Spleen (tissue), 11 donors: Measurements from ENCODE around the gene MICAL3. TPM values are rescaled to one million over a fixed set of nuclear protein-coding genes. Genes with fewer than 3 reads are reported as not detected.

Source experiments
- DNase-seq: peaks from one replicate; pipeline ENCODE4 v3.0.0-alpha.2; 2020
- H3K27ac ChIP-seq, 8 donors: fragments of 200-600 bp; sonication (generic) in 7 of 8; 1 replicate in 4 of 8; 2 replicates in 4 of 8; pipeline versions ENCODE4 v1.5.0 to v1.8.0; 2016 to 2021; ENCODE audit warnings: inconsistent platforms in 4 of 8, mild to moderate bottlenecking in 4 of 8, moderate library complexity in 1 of 8
- H3K27me3 ChIP-seq, 7 donors: fragments of 200-600 bp; sonication (generic) in 6 of 7; replicated peaks in 1 of 7; 1 replicate in 4 of 7; 2 replicates in 3 of 7; pipeline versions ENCODE4 v1.5.0 to v1.8.0; 2016 to 2021; ENCODE audit warnings: inconsistent platforms in 3 of 7, mild to moderate bottlenecking in 1 of 7
- H3K36me3 ChIP-seq, 6 donors: fragments of 200-600 bp; sonication (generic) in 5 of 6; 1 replicate in 4 of 6; 2 replicates in 2 of 6; pipeline versions ENCODE4 v1.5.0 to v1.8.0; 2016 to 2021; ENCODE audit warnings: inconsistent platforms in 2 of 6
- H3K4me1 ChIP-seq, 6 donors: fragments of 200-600 bp; sonication (generic) in 5 of 6; 1 replicate in 3 of 6; 2 replicates in 3 of 6; pipeline versions ENCODE4 v1.5.0 to v1.8.0; 2016 to 2021; ENCODE audit warnings: inconsistent platforms in 3 of 6
- H3K4me3 ChIP-seq, 8 donors: fragments of 200-600 bp; sonication (generic) in 7 of 8; 1 replicate in 4 of 8; 2 replicates in 4 of 8; pipeline versions ENCODE4 v1.5.0 to v1.8.0; 2016 to 2021; ENCODE audit warnings: inconsistent platforms in 4 of 8, mild to moderate bottlenecking in 4 of 8, moderate library complexity in 2 of 8
- H3K9me3 ChIP-seq, 8 donors: fragments of 200-600 bp; sonication (generic) in 7 of 8; 1 replicate in 4 of 8; 2 replicates in 4 of 8; pipeline versions ENCODE4 v1.5.0 to v1.8.0; 2016 to 2021; ENCODE audit warnings: inconsistent platforms in 4 of 8
- CTCF ChIP-seq, 11 experiments: fragments of 200-600 bp in 7 of 11; fragments of 450-650 bp in 4 of 11; sonication (generic) in 4 of 11; IDR thresholded peaks in 8 of 11; conservative IDR thresholded peaks in 3 of 11; 1 replicate in 7 of 11; 2 replicates in 4 of 11; pipeline versions ENCODE4 v1.4.0 to v1.8.0; 2016 to 2021; ENCODE audit warnings: antibody characterized with exemption in 11 of 11, inconsistent platforms in 4 of 11, mild to moderate bottlenecking in 1 of 11
- POLR2A ChIP-seq, 3 donors: fragments of 450-650 bp; IDR thresholded peaks; one replicate each; pipeline ENCODE4 v1.5.1; 2017; ENCODE audit warnings: antibody characterized with exemption in 3 of 3, mild to moderate bottlenecking in 1 of 3
- POLR2AphosphoS5 ChIP-seq, 3 donors: sonication (generic); formaldehyde crosslinking; IDR thresholded peaks; one replicate each; pipeline ENCODE4 v1.5.1; 2017; ENCODE audit warnings: antibody characterized with exemption in 3 of 3
- WGBS, 5 donors: extraction: QIAGEN DNeasy Blood & Tissue Kit in 3 of 5; methylation state at CpG; one replicate each; pipeline versions ENCODE4 v1.1.5 to v1.1.7; 2013 to 2018; 5-methylcytosine and 5-hydroxymethylcytosine counted together
- intact Hi-C: fragments of 100-400 bp; cut with DNase I; formaldehyde crosslinking; loops from one replicate; pipeline ENCODE4 v1.15.0; 2023; ENCODE audit warnings: low total_unique reads
- polyA plus RNA-seq, 3 donors: library from polyadenylated mRNA; stranded (reverse); fragments of 200-250 nt; gene quantifications; one replicate each; pipeline ENCODE4 v1.2.1, GENCODE V29; 2013
- total RNA-seq, 7 donors: library from RNA; depleted of rRNA in 3 of 7; stranded (reverse); fragments of >200 nt in 3 of 7; fragmentation: NEBNext Ultra II Directional in 4 of 7; extraction: Animal tissue kit (Norgen Biotek cat#: 25700) in 4 of 7; gene quantifications; one replicate each; pipeline versions ENCODE4 v1.1.0 to v1.2.1, GENCODE V29; 2016 to 2021
- donor health status: healthy with polysubstance abuse.
- donor health status: DM: no; HTN: no; CAD: no; lungs with moderate emphysema.
- donor health status: DM: no; HTN: no; CAD: no.
- donor health status: Bipolar disorder and iron deficiency.
- donor health status: healthy.
- donor health status: DM: no; HTN: no; CAD: no.
- donor health status: DM: yes; HTN: yes; CAD: no.

The MICAL3 gene
- total and polyA plus RNA-seq, 10 donors, result 2.6 to 133 (median 75.2) TPM

GRCh38 chr22:17749605-17750395, 274.6 kb downstream of the MICAL3 start:
- Histone ChIP-seq H3K27ac (no peak overlapping the region), H3K27me3 (no peaks in the 10 kb centered on the region), H3K9me3 (no peaks in the 10 kb centered on the region), H3K4me3 (no peak overlapping the region), H3K4me1 (peaks cover 0 to 5% (median 0%) of the 10 kb centered on the region in 6 donors), H3K36me3 (peaks cover 0 to 64% (median 10%) of the 10 kb centered on the region in 6 donors)
- TF ChIP-seq POLR2AphosphoS5 (IDR thresholded peaks at IDR 0.05) (peak in 1 of 3 donors; percentile 20), POLR2A (IDR thresholded peaks at IDR 0.05) (no peak)
- intact Hi-C loops, result loop anchor here (10.0 kb wide), 2 partner anchors 45 to 325 kb away; partner anchors contain the start of gene PEX26
- no peak for DNase-seq
- 91 to 97% (median 94%) methylated on average over 35 of the region's 35 CpGs for WGBS, 5 donors

- intact Hi-C loops, result loop anchor here (10.0 kb wide), 2 partner anchors 46 to 326 kb away; partner anchors contain the start of gene PEX26
These were observed 275.6 kb downstream of the MICAL3 start for GRCh38 chr22:17748555-17749353.

GRCh38 chr22:17746916-17747315, 277.4 kb downstream of the MICAL3 start:
- peak; percentile 62 for DNase-seq
- Histone ChIP-seq H3K4me1 (peaks cover 0 to 16% (median 4%) of the 10 kb centered on the region in 6 donors), H3K9me3 (no peaks in the 10 kb centered on the region), H3K4me3 (no peak overlapping the region), H3K27ac (no peak overlapping the region), H3K36me3 (peaks cover 0 to 76% (median 31%) of the 10 kb centered on the region in 6 donors), H3K27me3 (no peaks in the 10 kb centered on the region)
- TF ChIP-seq CTCF (IDR thresholded peaks at IDR 0.05 in 8 of 11, conservative IDR thresholded peaks at IDR 0.05 in 3 of 11), result no peak
- TF ChIP-seq POLR2AphosphoS5 (IDR thresholded peaks at IDR 0.05), result no peak
- intact Hi-C loops, result loop anchor here (10.0 kb wide), 2 partner anchors 48 to 328 kb away; partner anchors contain the start of gene PEX26
- WGBS, 5 donors, result 94 to 97% (median 97%) methylated on average over 10 of the region's 10 CpGs

More at GRCh38 chr22:17748555-17749353, 275.6 kb downstream of the MICAL3 start:
- Histone ChIP-seq H3K36me3 (peaks cover 0 to 66% (median 18%) of the 10 kb centered on the region in 6 donors), H3K4me3 (no peak overlapping the region), H3K9me3 (no peaks in the 10 kb centered on the region), H3K4me1 (peaks cover 0 to 5% (median 0%) of the 10 kb centered on the region in 6 donors), H3K27me3 (no peaks in the 10 kb centered on the region), H3K27ac (no peak overlapping the region)
- TF ChIP-seq POLR2A (IDR thresholded peaks at IDR 0.05) (no peak), POLR2AphosphoS5 (IDR thresholded peaks at IDR 0.05) (peak in 1 of 3 donors; percentile 15)
- WGBS, 5 donors, result 84 to 92% (median 88%) methylated on average over 35 to 40 of the region's 40 CpGs
- peak; percentile 71 for DNase-seq

GRCh38 chr22:17744430-17744829, 279.9 kb downstream of the MICAL3 start:
- WGBS, 5 donors, result 77 to 100% (median 92%) methylated on average over 5 to 7 of the region's 7 CpGs
- no peaks in the 10 kb centered on the region for H3K27me3 ChIP-seq
- intact Hi-C loops, result loop anchor here (10.0 kb wide), 2 partner anchors 50 to 330 kb away; partner anchors contain the start of gene PEX26
- no peak overlapping the region for H3K4me3 ChIP-seq
- TF ChIP-seq CTCF (IDR thresholded peaks at IDR 0.05 in 8 of 11, conservative IDR thresholded peaks at IDR 0.05 in 3 of 11) (no peak), POLR2A (IDR thresholded peaks at IDR 0.05) (no peak), POLR2AphosphoS5 (IDR thresholded peaks at IDR 0.05) (no peak)
- H3K4me1 ChIP-seq, result peaks cover 0 to 16% (median 4%) of the 10 kb centered on the region in 6 donors
- H3K27ac ChIP-seq, result no peak overlapping the region
- peak; percentile 49 for DNase-seq
- no peaks in the 10 kb centered on the region for H3K9me3 ChIP-seq
- H3K36me3 ChIP-seq, result peaks cover 0 to 92% (median 33%) of the 10 kb centered on the region in 6 donors
